SK-N-SH (cell line): ENCODE measurements around the gene PPP1R9B. TPM values are rescaled to one million over a fixed set of nuclear protein-coding genes. Genes with fewer than 3 reads are reported as not detected.

Experiments used
- CTCF ChIA-PET: fragments of 300-600, 350-600 bp; formaldehyde crosslinking; extraction: SDS; loops from one replicate; lab custom pipeline; 2021; lab: Yijun Ruan, JAX
- POLR2A ChIA-PET: fragments of 350-600 bp; sonication (Branson Sonifier 250); formaldehyde crosslinking; extraction: SDS; loops from one replicate; lab custom pipeline; 2020; ENCODE audit warnings: antibody characterized with exemption, inconsistent platforms; lab: Yijun Ruan, JAX
- DNase-seq: peaks from one replicate; pipeline ENCODE4 v3.0.0; 2012
- H2AFZ ChIP-seq: fragments of 200-600 bp; sonication (generic); 2 replicates; pipeline ENCODE4 v1.8.1; 2016; ENCODE audit warnings: antibody characterized with exemption, mild to moderate bottlenecking, low read depth
- H3F3A ChIP-seq: fragments of 200-600 bp; sonication (generic); replicated peaks from 2 replicates; pipeline ENCODE3; 2016; ENCODE audit warnings: antibody characterized with exemption, mild to moderate bottlenecking; ENCODE audit not compliant: insufficient read depth
- H3K27ac ChIP-seq, 2 experiments: fragments of 200-500 bp in 1 of 2; fragments of 200-600 bp in 1 of 2; sonication (Bioruptor generic) in 1 of 2; sonication (generic), shearing (Covaris generic) in 1 of 2; 2 replicates each; pipeline versions ENCODE4 v1.5.1 to v1.6.1; 2014 to 2016; ENCODE audit warnings: low read depth in 2 of 2, inconsistent platforms in 1 of 2, low read length in 1 of 2, mild to moderate bottlenecking in 1 of 2, mixed read lengths in 1 of 2
- H3K27me3 ChIP-seq: fragments of 200-600 bp; sonication (generic), shearing (Covaris generic); 2 replicates; pipeline ENCODE4 v1.6.1; 2016; ENCODE audit warnings: mixed run types; ENCODE audit not compliant: insufficient read depth
- H3K36me3 ChIP-seq, 2 experiments: fragments of 200-500 bp in 1 of 2; fragments of 200-600 bp in 1 of 2; sonication (Bioruptor generic) in 1 of 2; sonication (generic) in 1 of 2; replicated peaks in 1 of 2; 2 replicates each; pipeline versions ENCODE3 to v1.5.1; 2014 to 2016; ENCODE audit warnings: low read length in 1 of 2, mild to moderate bottlenecking in 1 of 2; ENCODE audit not compliant: insufficient read depth in 2 of 2, control insufficient read depth in 1 of 2
- H3K4me1 ChIP-seq, 2 experiments: fragments of 200-500 bp in 1 of 2; fragments of 200-600 bp in 1 of 2; sonication (Bioruptor generic) in 1 of 2; sonication (generic), shearing (Covaris generic) in 1 of 2; 2 replicates each; pipeline versions ENCODE4 v1.5.1 to v1.6.1; 2014 to 2016; ENCODE audit warnings: low read depth in 1 of 2, low read length in 1 of 2, mixed run types in 1 of 2; ENCODE audit not compliant: insufficient read depth in 2 of 2, control insufficient read depth in 1 of 2
- H3K4me2 ChIP-seq: fragments of 200-600 bp; sonication (generic), shearing (Covaris generic); 2 replicates; pipeline ENCODE4 v1.6.1; 2017; ENCODE audit warnings: mixed run types
- H3K4me3 ChIP-seq, 2 experiments: fragments of 200-500 bp in 1 of 2; fragments of 200-600 bp in 1 of 2; sonication (Bioruptor generic) in 1 of 2; sonication (generic), shearing (Covaris generic) in 1 of 2; 2 replicates each; pipeline versions ENCODE4 v1.5.1 to v1.8.1; 2014 to 2016; ENCODE audit warnings: low read depth in 2 of 2, inconsistent platforms in 1 of 2, low read length in 1 of 2, mild to moderate bottlenecking in 1 of 2, mixed read lengths in 1 of 2, moderate library complexity in 1 of 2
- H3K79me2 ChIP-seq: fragments of 200-600 bp; sonication (generic); 2 replicates; pipeline ENCODE4 v1.8.1; 2017; ENCODE audit warnings: mild to moderate bottlenecking; ENCODE audit not compliant: insufficient read depth
- H3K9ac ChIP-seq: fragments of 200-600 bp; sonication (generic); 2 replicates; pipeline ENCODE4 v1.6.1; 2017; ENCODE audit warnings: mixed run types
- H3K9me2 ChIP-seq: fragments of 200-600 bp; sonication (generic); 2 replicates; pipeline ENCODE4 v1.6.1; 2017; ENCODE audit warnings: mixed run types
- H3K9me3 ChIP-seq: fragments of 200-600 bp; sonication (generic); 2 replicates; pipeline ENCODE4 v1.6.1; 2017; ENCODE audit warnings: mixed run types, mild to moderate bottlenecking, moderate library complexity
- H4K20me1 ChIP-seq: fragments of 200-600 bp; sonication (generic); 2 replicates; pipeline ENCODE4 v1.6.1; 2017; ENCODE audit warnings: mild to moderate bottlenecking, mixed run types; ENCODE audit not compliant: insufficient read depth
- EP300 ChIP-seq, 2 experiments: IDR thresholded peaks; 2 replicates each; pipeline versions ENCODE4 v1.4.0 to v1.6.1; 2012; ENCODE audit warnings: borderline replicate concordance in 1 of 2, low read depth in 1 of 2, low read length in 1 of 2
- FOSL2 ChIP-seq: IDR thresholded peaks from 2 replicates; pipeline ENCODE4 v1.4.0; 2012; ENCODE audit warnings: low read depth, mild to moderate bottlenecking, moderate library complexity, borderline replicate concordance
- FOXJ3 ChIP-seq: sonication (generic); formaldehyde crosslinking; IDR thresholded peaks from 2 replicates; pipeline ENCODE4 v1.5.1; 2020; ENCODE audit warnings: mild to moderate bottlenecking, missing genetic modification reagents
- JUND ChIP-seq: IDR thresholded peaks from 2 replicates; pipeline ENCODE4 v1.4.0; 2012
- MAX ChIP-seq: IDR thresholded peaks from 2 replicates; pipeline ENCODE4 v1.4.0; 2012; ENCODE audit warnings: low read depth
- MEF2A ChIP-seq: IDR thresholded peaks from 2 replicates; pipeline ENCODE4 v1.4.0; 2012; ENCODE audit warnings: low read depth, borderline replicate concordance
- MXI1 ChIP-seq: IDR thresholded peaks from 2 replicates; pipeline ENCODE4 v1.6.1; 2012; ENCODE audit warnings: mild to moderate bottlenecking, low read depth, low read length, improper control_type of control experiment
- RXRA ChIP-seq: IDR thresholded peaks from 2 replicates; pipeline ENCODE4 v1.4.0; 2012; ENCODE audit warnings: low read depth, mild to moderate bottlenecking, borderline replicate concordance
- TCF12 ChIP-seq: IDR thresholded peaks from 2 replicates; pipeline ENCODE4 v1.4.0; 2012
- USF1 ChIP-seq: IDR thresholded peaks from 2 replicates; pipeline ENCODE4 v1.4.0; 2012; ENCODE audit warnings: low read depth, borderline replicate concordance
- YY1 ChIP-seq: IDR thresholded peaks from 2 replicates; pipeline ENCODE4 v1.4.0; 2012; ENCODE audit warnings: low read depth, mild to moderate bottlenecking
- WGBS: methylation state at CpG from one replicate; pipeline ENCODE4 v1.1.6; 2017; ENCODE audit warnings: low lambda C conversion rate; 5-methylcytosine and 5-hydroxymethylcytosine counted together
- polyA plus RNA-seq, 3 experiments: library from polyadenylated mRNA; depleted of rRNA; stranded (reverse); fragments of >200 nt; gene quantifications; 2 replicates each; pipeline ENCODE4 v1.2.3, GENCODE V29; 2012

PPP1R9B gene
- polyA plus RNA-seq, 1 of the 3 experiments (the other 2 are of a cell fraction), result 35.2 TPM

- Histone ChIP-seq H3K4me2 (peak overlapping the region; percentile 99), H3F3A (peaks cover 22% of the 10 kb centered on the region), H3K79me2 (no peaks in the 10 kb centered on the region), H3K4me3 (peak overlapping the region; percentile 61 to 70), H3K4me1 (peaks cover 17 to 23% of the 10 kb centered on the region in 2 experiments; a peak in 3 of 4 replicates), H2AFZ (peak overlapping the region; percentile 52; the same call in 1 of the 2 replicates), H4K20me1 (0 out of 2 replicates have a peak, but pooled peaks cover 3% of the 10 kb centered on the region), H3K9me3 (no peaks in the 10 kb centered on the region), H3K9me2 (no peaks in the 10 kb centered on the region), H3K9ac (peak overlapping the region; percentile 59), H3K27ac (peak overlapping the region in 1 of 2 experiments; percentile 39; a peak in 1 of 4 replicates), H3K27me3 (no peaks in the 10 kb centered on the region), H3K36me3 (peaks cover 0 to under 1% of the 10 kb centered on the region in 2 experiments)
- WGBS, result 1% methylated on average over 27 of the region's 31 CpGs
- TF ChIP-seq FOSL2, result no peak
- TF ChIP-seq FOXJ3 (CRISPR knock-in tag), result no peak
- TF ChIP-seq RXRA, result no peak
- peak; percentile 85 for DNase-seq
- ChIA-PET CTCF (interaction anchor here (0.9 to 11.3 kb wide), 8 partner anchors 11 to 75 kb away, joined by 3 to 116 read pairs (median 14); partner anchors contain the start of genes PDK2 and PPP1R9B), POLR2A (interaction anchor here (0.7 to 2.5 kb wide), 4 partner anchors 10 to 35 kb away, joined by 3 to 13 read pairs (median 7); partner anchors contain the start of gene PDK2)
Observed at GRCh38 chr17:50129353-50129727, 21.1 kb downstream of the PPP1R9B start.

DNA sequence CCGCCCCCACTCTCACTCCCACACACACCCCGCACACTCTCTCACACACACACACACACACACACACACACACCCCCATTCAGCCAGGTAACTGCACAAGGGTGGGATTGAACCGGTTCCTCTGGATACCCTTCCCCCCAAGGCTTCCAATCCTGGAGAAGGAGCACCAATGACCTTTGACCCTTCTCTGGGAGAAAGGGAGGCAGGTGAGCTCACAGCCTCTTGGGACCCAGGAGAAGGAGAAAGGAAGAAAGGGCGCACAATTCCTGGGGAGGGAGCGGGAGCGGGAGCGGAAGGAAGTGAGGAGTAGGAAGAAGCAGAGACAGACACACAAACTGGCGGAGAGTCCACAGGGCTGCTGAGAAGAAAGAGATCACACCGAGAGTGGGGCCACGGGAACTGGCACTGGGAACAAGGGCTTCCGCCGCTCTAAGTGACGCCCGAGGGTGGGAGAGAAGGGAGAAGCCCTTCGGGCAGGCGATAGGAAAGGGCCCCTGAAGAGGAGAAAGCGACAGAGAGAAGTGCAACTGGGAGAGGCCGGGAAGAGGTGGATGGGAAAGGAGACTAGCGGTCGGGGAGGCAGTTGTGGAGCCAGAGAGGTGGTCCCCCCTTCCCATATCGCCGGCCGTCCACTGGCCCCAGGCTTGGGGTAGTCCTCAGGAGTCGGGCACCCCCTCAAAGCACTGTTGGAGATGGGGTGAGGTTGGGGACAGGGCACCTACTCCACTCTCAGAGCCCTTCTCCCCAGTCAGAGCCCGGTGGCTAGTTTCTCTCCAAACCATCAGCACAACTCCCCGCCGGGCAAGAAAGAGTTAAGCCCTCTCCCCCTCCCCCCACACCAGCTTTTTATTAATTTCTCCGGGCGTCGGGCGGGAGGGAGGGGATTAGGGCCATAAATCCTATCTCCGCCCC, 21.8 kb downstream of the PPP1R9B start:
- Histone ChIP-seq H3K4me2 (peak overlapping the region; percentile 99), H3K9me3 (no peaks in the 10 kb centered on the region), H3K79me2 (no peaks in the 10 kb centered on the region), H3F3A (peaks cover 16% of the 10 kb centered on the region), H3K27me3 (no peaks in the 10 kb centered on the region), H3K4me1 (peaks cover 11 to 24% of the 10 kb centered on the region in 2 experiments; a peak in 3 of 4 replicates), H3K4me3 (peak overlapping the region; percentile 61 to 70), H3K36me3 (no peaks in the 10 kb centered on the region), H3K27ac (no peak overlapping the region; a peak in 1 of 4 replicates), H2AFZ (no peak overlapping the region), H4K20me1 (0 out of 2 replicates have a peak, but pooled peaks cover 3% of the 10 kb centered on the region), H3K9ac (peak overlapping the region; percentile 59; the same call in 1 of the 2 replicates), H3K9me2 (no peaks in the 10 kb centered on the region)
- TF ChIP-seq JUND, result no peak
- TF ChIP-seq MAX, result no peak
- no peak for TF ChIP-seq MXI1
- TF ChIP-seq TCF12, result no peak
- no peak for TF ChIP-seq USF1
- TF ChIP-seq YY1, result no peak
- no peak for TF ChIP-seq EP300 (IDR thresholded peaks at IDR 0.05; ENCODE audit: borderline replicate concordance in 1 of 2, low read depth in 1 of 2, low read length in 1 of 2)
- no peak for TF ChIP-seq MEF2A
- DNase-seq, result no peak
- POLR2A ChIA-PET, result no interaction called here
- CTCF ChIA-PET, result interaction anchor here (1.0 to 11.3 kb wide), 2 partner anchors 15 to 41 kb away, joined by 5 to 116 read pairs; no protein-coding TSS in a partner anchor
- WGBS, result 69% methylated on average over 32 of the region's 32 CpGs
